Retinal pigment epithelial cell (primary cell): ENCODE results near the gene RPS6KC1.

Source experiments
- DNase-seq: peaks from one replicate; pipeline ENCODE4 v3.0.0-alpha.2; 2010; ENCODE audit warnings: low read depth
- H3K4me3 ChIP-seq: 2 replicates; pipeline ENCODE4 v1.5.1; 2011; ENCODE audit warnings: mild to moderate bottlenecking, low read length, control low read depth, moderate library complexity
- CTCF ChIP-seq: conservative IDR thresholded peaks from 2 replicates; pipeline ENCODE4 v1.5.1; 2011; ENCODE audit warnings: low read depth, low read length, control low read depth, inconsistent platforms

RPS6KC1 gene

GRCh38 chr1:213075725-213076124 lies 24.7 kb downstream of the RPS6KC1 start:
- TF ChIP-seq CTCF, result no peak
- no peak for DNase-seq
- H3K4me3 ChIP-seq, result no peak overlapping the region

GRCh38 chr1:213082420-213083111 lies 31.5 kb downstream of the RPS6KC1 start:
- TF ChIP-seq CTCF, result no peak
- no peak overlapping the region for H3K4me3 ChIP-seq
- DNase-seq, result no peak

GRCh38 chr1:213083112-213083445 lies 32.0 kb downstream of the RPS6KC1 start:
- TF ChIP-seq CTCF, result no peak
- H3K4me3 ChIP-seq, result no peak overlapping the region
- DNase-seq, result no peak

GRCh38 chr1:213087911-213088310 lies 36.9 kb downstream of the RPS6KC1 start:
- no peak overlapping the region for H3K4me3 ChIP-seq
- DNase-seq, result no peak
- no peak for TF ChIP-seq CTCF

GRCh38 chr1:213089924-213090677 lies 39.1 kb downstream of the RPS6KC1 start:
- DNase-seq, result no peak
- H3K4me3 ChIP-seq, result no peak overlapping the region
- no peak for TF ChIP-seq CTCF

- DNase-seq, result no peak
- TF ChIP-seq CTCF, result no peak
- H3K4me3 ChIP-seq, result no peak overlapping the region
Observed at GRCh38 chr1:213094446-213094845, 43.4 kb downstream of the RPS6KC1 start.

GRCh38 chr1:213095467-213095866 lies 44.4 kb downstream of the RPS6KC1 start:
- no peak overlapping the region for H3K4me3 ChIP-seq
- no peak for TF ChIP-seq CTCF
- DNase-seq, result no peak
